Chondrocyte (in vitro differentiated cells): ENCODE results near the gene ALK. TPM values are rescaled to one million over a fixed set of nuclear protein-coding genes. Genes with fewer than 3 reads are reported as not detected.

Experiments
- DNase-seq: peaks from one replicate; pipeline ENCODE4 v3.0.0; 2021; ENCODE audit warnings: mixed read lengths, low spot score
- H3K27ac Mint-ChIP-seq: one replicate; pipeline ENCODE4 v1.8.0; 2021; ENCODE audit warnings: mild to moderate bottlenecking, moderate library complexity, mixed read lengths; ENCODE audit not compliant: unreplicated experiment
- H3K27me3 Mint-ChIP-seq: 2 replicates; pipeline ENCODE4 v1.8.0; 2021; ENCODE audit warnings: low read depth, mixed read lengths
- H3K36me3 Mint-ChIP-seq: 2 replicates; pipeline ENCODE4 v1.8.0; 2021; ENCODE audit warnings: low read depth, mixed read lengths
- H3K4me1 Mint-ChIP-seq: 2 replicates; pipeline ENCODE4 v1.8.0; 2021; ENCODE audit warnings: low read depth, mild to moderate bottlenecking, mixed read lengths
- H3K4me3 Mint-ChIP-seq: one replicate; pipeline ENCODE4 v1.8.0; 2021; ENCODE audit warnings: mild to moderate bottlenecking, moderate library complexity, mixed read lengths; ENCODE audit not compliant: unreplicated experiment
- H3K9me3 Mint-ChIP-seq: 2 replicates; pipeline ENCODE4 v1.8.0; 2021; ENCODE audit warnings: low read depth, mixed read lengths
- CTCF ChIP-seq: fragments of 200-600 bp; sonication (generic); IDR thresholded peaks from 2 replicates; pipeline ENCODE4 v1.5.0; 2021; ENCODE audit warnings: antibody characterized with exemption, mild to moderate bottlenecking, moderate library complexity
- total RNA-seq: library from RNA; stranded (reverse); gene quantifications from 3 replicates; pipeline ENCODE4 v1.2.1, GENCODE V29; 2021

The ALK gene
- total RNA-seq, 1 donor from 2014 or later: 0.07 TPM

GRCh38 chr2:29627279-29627711 lies 294.1 kb downstream of the ALK start:
- Mint-ChIP-seq H3K9me3 (no peaks in the 10 kb centered on the region), H3K4me3 (no peak overlapping the region), H3K27me3 (peaks cover 12% of the 10 kb centered on the region), H3K36me3 (no peaks in the 10 kb centered on the region), H3K4me1 (peaks cover 10% of the 10 kb centered on the region), H3K27ac (no peak overlapping the region)
- no peak for DNase-seq
- no peak for TF ChIP-seq CTCF

DNA sequence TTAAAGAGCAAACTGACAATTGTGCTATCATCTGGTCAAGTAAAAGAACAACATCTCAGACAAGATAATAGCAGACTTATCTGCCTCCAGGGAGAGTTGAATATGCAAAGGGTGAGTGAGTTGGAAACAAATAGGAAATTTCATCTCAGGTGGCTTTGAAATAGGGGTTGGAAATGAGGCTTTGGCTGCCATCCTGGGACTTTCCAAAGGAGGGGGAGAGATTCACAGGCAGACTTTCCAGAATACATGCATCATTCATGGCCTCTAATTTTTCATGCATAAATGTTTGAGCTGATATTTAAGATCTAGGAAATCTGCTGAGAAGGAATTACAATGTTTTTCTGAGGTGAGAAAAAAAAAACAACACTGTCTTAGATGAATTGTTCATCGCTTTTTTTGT lies 300.5 kb downstream of the ALK start:
- DNase-seq: no peak
- Mint-ChIP-seq H3K27me3 (peaks cover 11% of the 10 kb centered on the region), H3K9me3 (no peaks in the 10 kb centered on the region), H3K36me3 (no peaks in the 10 kb centered on the region), H3K4me1 (no peaks in the 10 kb centered on the region), H3K27ac (no peak overlapping the region), H3K4me3 (no peak overlapping the region)
- TF ChIP-seq CTCF: no peak

DNA sequence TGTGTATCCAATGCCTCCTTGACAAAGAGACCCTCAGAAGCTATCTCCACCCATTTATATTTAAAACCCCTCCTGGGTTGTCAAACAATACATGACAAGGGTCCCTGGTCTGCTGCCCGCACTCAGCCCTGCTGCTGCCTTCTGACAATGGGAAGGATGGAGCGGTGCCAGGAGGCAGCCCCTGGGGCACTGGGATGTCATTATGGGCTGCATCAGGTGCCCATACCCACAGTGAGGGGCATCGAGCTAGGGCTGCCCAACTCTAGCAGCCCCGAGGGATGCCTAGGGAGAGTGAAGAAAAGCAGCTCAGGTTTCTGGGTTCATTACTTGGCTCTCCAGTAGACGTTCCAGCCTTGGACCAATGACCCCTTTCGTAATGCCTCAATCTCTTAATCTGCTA lies 301.7 kb downstream of the ALK start:
- no peaks in the 10 kb centered on the region for H3K9me3 Mint-ChIP-seq
- no peaks in the 10 kb centered on the region for H3K36me3 Mint-ChIP-seq
- no peaks in the 10 kb centered on the region for H3K4me1 Mint-ChIP-seq
- DNase-seq: no peak
- H3K27me3 Mint-ChIP-seq: peaks cover 8% of the 10 kb centered on the region
- H3K27ac Mint-ChIP-seq: no peak overlapping the region
- no peak for TF ChIP-seq CTCF
- H3K4me3 Mint-ChIP-seq: no peak overlapping the region

DNA sequence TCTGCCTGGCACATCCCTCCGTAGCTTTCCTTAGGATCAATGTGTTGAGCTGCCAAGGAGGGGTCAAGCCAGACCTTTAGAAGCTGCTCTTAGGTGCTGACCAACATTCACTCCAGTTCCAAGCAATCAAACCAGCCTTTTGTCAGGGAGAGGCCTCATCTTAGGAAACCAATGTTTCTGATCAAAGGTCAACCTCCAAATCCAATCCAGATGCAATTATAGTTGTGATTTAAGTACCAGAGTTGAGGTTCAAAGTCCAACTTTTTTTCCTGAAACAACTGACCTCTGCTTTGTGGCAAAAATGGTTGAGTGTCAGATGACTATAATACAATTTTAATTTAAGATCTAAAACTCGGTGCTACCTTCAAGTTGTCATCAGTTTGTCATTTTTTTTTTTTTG lies 303.4 kb downstream of the ALK start:
- Mint-ChIP-seq H3K27me3 (peaks cover 8% of the 10 kb centered on the region), H3K4me1 (no peaks in the 10 kb centered on the region), H3K36me3 (no peaks in the 10 kb centered on the region), H3K9me3 (no peaks in the 10 kb centered on the region), H3K27ac (no peak overlapping the region), H3K4me3 (no peak overlapping the region)
- no peak for DNase-seq
- no peak for TF ChIP-seq CTCF

DNA sequence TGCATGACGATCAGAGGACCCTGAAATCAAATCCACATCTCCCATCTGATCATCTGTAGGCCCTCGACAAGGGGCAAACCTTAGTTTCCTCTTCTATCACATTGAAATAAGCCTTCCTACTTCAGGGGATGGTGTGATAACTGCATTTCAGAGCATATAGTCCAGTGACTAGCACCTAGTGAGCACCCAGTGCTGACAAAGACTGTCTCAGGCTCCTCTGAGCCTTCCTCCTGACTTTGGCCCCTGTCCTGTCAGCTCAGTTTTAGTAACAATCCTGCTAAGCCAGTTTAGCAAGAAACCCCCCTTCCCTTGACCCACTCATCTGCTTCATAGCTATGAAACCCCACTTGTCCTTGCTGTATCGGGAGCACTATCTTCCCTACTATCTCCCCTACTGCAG lies 304.0 kb downstream of the ALK start:
- Mint-ChIP-seq H3K27me3 (peaks cover 12% of the 10 kb centered on the region), H3K9me3 (no peaks in the 10 kb centered on the region), H3K4me3 (no peak overlapping the region), H3K4me1 (no peaks in the 10 kb centered on the region), H3K36me3 (no peaks in the 10 kb centered on the region), H3K27ac (no peak overlapping the region)
- no peak for TF ChIP-seq CTCF
- DNase-seq: no peak
